HG03521 (cell line): ENCODE data around the gene SEMA6A.

Experiments used
- ATAC-seq: cut with Tn5 transposase; IDR thresholded peaks from one replicate; pipeline ENCODE4 v1.9.1; 2021; ENCODE audit warnings: mild to moderate bottlenecking, moderate library complexity; ENCODE audit not compliant: unreplicated experiment

The SEMA6A gene, protein sequence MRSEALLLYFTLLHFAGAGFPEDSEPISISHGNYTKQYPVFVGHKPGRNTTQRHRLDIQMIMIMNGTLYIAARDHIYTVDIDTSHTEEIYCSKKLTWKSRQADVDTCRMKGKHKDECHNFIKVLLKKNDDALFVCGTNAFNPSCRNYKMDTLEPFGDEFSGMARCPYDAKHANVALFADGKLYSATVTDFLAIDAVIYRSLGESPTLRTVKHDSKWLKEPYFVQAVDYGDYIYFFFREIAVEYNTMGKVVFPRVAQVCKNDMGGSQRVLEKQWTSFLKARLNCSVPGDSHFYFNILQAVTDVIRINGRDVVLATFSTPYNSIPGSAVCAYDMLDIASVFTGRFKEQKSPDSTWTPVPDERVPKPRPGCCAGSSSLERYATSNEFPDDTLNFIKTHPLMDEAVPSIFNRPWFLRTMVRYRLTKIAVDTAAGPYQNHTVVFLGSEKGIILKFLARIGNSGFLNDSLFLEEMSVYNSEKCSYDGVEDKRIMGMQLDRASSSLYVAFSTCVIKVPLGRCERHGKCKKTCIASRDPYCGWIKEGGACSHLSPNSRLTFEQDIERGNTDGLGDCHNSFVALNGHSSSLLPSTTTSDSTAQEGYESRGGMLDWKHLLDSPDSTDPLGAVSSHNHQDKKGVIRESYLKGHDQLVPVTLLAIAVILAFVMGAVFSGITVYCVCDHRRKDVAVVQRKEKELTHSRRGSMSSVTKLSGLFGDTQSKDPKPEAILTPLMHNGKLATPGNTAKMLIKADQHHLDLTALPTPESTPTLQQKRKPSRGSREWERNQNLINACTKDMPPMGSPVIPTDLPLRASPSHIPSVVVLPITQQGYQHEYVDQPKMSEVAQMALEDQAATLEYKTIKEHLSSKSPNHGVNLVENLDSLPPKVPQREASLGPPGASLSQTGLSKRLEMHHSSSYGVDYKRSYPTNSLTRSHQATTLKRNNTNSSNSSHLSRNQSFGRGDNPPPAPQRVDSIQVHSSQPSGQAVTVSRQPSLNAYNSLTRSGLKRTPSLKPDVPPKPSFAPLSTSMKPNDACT

DNA sequence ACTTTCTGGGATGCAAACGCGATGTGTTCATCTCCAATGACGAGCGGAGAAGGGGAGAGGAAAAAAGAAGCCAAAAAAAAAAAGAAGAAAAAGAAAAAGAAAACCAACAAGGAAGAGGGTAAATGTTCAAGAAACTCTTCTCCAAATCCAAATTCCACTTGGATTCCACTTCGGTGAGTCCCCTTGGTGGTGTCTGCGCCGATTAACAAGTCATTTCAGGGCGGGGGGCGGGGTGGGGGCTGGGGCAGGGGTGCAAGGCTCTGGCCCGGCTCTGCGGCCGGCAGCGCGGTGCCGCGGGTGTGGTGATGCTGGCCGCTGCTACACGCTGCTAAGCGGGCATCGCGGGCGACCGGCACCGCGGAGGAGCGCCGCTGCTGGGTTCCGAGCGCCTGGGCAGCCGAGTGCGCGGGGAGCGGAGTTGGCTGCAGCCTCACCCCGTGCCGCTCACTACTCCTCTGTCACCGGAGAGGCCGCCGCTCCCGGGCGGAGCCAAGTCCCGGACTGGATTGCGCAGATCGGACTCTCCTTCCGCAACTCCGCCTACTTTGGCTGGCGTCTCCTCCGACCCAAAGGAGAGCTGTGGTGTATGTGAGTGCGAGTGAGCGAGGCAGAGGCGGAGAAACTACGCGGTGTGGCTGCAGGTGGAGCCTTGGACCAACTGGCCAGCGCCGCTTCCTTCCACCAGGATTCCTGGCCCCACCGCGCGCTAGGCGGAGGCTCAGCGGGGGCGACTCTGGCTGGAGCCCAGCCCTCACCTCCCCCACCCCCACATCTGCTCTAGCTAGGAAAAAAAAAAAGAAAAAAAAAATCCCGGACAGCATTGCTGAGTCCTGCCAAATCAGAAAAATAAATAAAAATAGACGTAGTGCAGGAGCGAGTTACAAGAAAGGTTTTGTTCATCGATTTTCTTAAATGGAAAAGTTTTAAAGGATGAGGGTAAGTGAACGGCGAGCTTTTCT, at the start of gene SEMA6A:
Gene SEMA6A (minus strand): TSS at position 457 of the 959 bp plus-strand sequence. CDS start 69,879 bp downstream, outside the sequence.
- peak; percentile 72 for ATAC-seq

DNA sequence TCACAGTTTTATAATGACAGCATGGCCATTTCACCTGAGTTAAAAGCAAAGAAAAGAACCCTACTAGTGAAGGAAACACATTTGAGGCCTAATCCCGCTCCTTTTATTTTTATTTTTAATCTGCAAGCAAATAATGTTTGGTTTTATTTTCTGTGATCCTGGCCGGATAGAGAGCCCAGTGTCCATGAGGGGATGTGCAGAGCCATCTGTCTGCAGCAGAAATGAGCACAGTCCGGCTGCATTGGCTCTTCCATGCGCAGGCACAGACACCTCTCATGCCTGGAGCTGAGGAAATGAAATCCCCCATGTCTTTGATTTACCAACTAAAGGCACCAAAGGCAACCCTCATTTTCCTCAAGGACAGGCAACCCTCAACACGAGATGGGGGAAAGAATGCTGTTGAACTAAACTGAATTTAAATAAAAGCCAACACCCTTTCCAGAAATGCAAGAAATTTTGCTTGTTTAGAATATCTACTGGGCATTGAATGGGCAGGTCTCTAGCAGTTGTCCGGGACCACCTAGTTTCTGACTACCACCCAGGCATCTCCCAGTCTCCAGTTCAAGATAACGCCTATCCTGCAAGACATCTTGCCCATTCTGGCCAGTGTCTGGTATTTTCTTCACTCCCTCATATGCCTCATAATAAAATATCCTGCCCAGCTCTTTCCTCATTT, 47.9 kb upstream of the SEMA6A start:
- no peak for ATAC-seq

DNA sequence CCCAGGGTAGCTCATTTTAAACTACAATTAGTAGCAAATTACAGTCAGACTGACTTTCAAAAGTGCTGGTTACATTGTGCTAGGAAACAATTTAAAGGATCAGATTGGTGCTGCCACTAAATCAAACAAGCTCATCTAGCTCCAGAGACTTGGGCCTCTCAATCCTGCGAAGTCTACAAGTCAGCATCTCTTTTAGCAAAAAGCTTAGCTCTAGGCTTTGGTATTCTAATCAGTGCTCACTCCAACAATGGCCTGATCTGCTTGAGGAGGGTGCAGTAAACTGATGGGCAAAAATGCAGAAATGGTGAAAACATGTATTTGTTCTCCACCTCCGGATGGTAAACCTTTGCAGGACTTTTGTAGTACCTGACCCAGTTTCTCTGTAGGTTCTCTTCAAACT, 47.0 kb upstream of the SEMA6A start:
- ATAC-seq, result no peak

DNA sequence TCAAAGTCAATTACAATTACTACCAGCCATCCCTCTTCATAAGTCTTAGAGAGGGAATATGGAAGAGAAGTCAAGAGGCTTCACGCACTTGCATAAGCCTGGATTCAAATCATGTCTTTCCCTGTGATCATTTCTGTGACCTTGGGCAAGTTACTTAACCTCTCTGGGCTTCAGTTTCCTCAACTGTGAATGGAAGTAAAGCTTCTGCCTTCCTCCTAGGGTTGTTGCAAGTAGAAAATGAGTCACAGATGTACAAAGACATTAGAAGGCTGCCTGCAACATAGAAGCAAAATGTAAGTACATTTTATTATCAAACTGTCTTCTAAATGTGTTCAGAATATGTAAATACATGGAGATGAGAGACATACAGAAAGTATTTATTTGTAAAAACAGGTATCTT, 42.3 kb upstream of the SEMA6A start:
- ATAC-seq, result no peak

DNA sequence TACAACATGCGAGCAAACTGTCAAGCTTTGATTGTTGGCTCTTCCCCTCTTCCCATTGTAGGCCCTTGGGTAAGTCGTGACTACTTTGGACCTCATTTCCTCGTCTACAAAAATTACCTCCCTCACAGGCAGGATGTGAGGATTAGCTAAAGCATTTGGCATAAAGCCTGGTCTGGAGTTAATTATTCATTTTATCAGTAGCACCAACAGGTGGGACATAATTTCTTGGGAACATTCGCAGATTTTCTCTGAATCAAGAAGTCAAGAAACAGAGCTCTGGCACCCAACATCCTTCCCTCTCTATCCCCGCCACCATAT, 39.9 kb upstream of the SEMA6A start:
- no peak for ATAC-seq

DNA sequence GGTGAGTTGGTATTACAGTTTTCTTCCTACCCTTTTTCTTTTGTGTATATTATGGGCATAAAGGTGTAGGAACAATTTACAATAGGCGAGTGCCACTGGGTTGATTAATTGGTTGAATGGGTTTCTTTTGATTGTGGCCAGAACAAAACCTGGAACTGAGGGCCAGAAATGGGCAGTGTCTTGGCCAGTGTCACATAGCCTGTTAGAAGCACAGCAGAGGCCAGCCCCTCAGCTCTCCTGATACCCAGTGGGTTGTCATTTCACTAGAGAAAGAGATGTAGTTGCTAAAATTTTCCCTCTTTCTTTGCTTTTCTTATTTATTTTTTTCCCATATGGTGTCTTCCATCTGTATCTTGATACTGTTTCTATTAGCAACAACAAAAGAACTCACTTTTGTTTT, 38.8 kb upstream of the SEMA6A start:
- no peak for ATAC-seq

DNA sequence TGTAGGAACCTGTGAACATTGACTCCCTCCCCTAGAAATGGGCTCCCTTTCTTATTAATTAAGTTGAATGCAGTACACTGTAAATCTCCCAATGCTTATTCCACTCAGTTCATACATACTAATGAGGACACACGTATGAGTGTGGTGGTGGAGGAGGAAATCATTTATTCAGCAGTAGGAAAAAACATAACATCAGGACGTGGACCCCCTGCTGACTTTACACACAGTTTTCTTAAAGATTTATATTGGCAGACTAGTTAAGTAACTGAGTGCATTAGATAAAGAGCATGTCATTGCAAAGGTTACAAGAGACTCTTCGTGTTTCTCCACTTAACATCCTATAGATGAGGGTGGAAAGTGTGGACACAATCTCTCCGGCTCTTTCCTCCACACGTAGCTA, 37.8 kb upstream of the SEMA6A start:
- no peak for ATAC-seq

DNA sequence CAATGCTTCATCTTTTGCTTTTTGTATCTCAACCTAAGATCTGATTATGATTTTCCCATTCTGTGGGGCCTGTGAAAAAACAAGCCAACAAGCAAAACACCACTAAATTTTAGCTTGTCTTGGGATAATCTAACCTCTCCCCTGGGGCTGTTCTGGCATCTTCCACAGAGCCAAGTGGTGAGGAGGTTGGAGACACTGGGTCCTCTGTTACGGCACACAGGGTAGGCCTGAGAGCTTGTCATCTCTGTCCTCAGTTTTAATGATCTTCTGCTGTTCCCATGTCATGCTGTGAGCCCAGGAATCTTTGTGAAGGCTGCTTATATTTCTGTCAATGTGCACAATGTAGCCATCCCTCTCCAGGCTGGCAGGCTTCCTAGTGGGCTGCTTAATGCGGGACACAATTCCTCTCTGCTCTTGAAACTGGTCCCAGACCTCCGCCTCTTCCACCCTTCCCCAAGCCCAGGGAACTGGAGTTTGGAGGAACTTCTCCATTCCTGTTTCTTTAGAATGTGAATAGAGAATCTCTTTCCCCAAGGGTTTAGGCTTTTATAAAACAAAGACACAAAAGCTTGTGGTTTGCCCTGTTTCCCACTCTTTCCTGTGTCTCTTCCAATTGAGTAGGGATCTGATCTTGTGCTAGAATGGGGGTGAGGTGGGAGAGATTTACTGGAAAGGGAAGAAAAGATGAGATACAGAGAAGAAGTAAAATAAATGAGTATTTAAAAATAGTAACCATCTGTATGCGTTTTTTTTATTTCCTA, 30.9 kb upstream of the SEMA6A start:
- no peak for ATAC-seq

DNA sequence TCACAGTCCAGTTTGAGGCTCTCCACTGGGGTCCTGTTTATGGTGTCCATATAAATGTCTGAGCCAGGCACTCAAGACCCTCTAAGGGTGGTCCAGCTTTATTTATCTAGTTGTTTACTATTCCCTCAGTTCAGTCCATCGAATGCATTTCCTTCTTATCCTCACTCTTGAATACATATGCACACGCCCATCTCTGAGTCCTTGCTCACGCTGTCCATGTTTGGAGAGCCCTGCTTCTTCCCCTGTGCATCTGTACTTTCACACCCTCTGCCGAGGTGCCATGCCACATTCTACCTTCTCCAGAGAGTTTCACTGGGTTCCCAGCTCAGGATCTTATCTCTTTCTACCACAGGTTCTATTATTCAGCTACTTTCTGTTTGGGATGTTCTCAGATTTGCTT, 30.2 kb upstream of the SEMA6A start:
- no peak for ATAC-seq

DNA sequence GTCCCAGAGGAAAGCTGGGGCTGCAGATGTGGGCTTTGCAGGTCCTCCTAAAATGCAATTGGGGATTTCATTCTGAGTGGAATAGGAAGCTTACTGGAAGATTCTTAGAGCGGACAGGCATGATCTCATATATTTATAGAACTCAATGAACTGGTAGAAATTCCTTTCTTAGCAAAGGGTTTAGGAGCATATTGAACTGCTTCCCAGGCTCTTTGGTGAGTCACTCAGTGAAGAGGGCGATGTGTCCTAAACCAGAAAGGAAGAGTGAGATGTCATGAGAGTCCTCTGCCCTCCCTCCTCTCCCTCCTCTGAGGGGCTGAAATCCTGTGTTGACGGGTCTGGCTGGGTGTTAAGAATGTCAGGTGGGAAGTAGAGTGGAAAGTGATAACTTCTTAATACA, 26.3 kb upstream of the SEMA6A start:
- ATAC-seq, result no peak

DNA sequence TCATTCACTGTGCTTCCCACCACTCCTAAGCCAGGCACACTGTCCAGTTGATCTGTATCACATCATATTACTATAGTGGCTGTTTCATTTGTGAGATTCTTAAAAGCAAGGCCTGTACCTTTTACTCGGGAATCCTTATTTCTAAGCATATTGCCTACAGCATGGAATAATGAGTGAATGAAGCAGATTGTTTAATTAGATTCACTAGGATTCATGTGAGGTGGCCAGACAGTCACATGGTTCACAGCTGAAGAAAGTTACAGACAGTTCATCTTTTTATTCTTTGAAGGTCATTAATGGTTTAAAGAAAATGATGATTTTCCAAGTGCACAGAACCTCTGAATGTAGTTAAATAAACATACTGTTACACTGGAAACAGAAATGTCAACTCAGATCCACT, 24.3 kb upstream of the SEMA6A start:
- ATAC-seq, result no peak

DNA sequence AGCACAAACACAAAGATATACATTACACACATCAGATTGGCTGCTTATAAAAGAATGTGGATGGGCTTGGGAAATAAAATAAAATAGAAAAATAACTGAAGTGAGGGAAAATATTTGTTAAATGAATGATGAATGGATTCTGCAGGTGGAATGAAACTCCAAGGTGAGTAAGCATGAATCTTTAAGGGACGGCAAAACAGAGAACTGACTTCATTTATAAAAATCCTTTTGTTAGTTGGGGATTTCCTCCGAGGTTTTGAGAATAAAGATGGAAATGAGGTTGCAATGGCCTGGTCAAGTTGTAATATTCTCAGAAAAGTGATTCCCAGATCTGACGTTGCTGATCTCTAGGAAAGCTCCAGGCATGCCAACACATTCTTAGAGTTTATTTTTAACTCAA, 20.9 kb upstream of the SEMA6A start:
- no peak for ATAC-seq

DNA sequence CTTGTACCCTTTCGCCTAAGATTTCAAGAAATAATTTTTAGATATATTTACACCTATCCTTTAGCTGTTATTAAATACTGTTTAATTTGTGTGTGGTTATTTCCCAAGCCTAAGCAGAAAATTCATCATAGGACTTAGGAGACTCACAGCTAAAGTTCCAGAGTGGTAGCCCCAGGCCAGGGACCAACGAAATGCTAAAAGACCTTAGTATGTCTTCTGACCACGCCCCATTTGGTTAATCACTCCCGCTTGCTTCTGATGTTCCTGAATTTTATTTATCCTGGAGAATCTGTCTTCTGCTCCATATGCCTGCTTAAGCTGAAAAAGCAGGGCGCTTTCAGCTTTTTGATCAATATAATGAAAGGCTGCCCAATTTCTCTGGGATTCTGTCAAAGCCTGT, 18.7 kb upstream of the SEMA6A start:
- ATAC-seq, result no peak

DNA sequence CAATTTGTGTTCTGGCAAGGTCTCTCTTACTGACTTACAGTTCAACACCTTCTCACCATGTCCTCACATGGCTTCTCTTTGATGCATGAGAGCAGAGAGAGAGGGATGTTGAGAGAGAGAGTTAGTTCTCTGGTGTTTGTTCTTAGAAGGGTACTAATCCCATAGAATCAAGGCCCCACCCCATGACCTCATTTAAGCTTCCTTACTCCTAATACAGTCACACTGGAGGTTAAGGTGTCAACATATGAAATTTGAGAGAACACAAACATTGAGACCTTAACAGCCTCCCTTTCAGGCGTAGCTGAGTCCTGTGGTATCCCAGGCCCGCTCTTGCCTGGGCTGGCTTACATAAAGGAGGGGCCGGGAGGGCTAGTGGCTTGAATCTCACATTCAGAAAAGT, 10.6 kb upstream of the SEMA6A start:
- no peak for ATAC-seq

DNA sequence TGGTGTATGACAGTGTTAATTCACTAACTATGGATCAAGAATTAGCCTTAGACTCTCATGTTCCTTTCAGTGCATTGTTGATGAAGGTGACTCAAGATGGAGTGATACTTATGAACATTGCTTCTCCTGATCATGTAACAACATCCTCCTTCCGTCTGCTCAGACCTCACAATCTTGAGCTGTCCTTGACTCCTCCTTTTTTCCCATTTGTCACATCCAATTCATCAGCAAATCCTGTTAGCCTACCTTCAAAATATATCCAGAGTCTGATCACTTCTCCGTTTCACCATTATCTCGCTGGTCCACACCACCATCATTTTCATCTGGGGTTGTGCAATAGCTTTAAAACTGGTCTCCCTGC, 9.2 kb upstream of the SEMA6A start:
- no peak for ATAC-seq

DNA sequence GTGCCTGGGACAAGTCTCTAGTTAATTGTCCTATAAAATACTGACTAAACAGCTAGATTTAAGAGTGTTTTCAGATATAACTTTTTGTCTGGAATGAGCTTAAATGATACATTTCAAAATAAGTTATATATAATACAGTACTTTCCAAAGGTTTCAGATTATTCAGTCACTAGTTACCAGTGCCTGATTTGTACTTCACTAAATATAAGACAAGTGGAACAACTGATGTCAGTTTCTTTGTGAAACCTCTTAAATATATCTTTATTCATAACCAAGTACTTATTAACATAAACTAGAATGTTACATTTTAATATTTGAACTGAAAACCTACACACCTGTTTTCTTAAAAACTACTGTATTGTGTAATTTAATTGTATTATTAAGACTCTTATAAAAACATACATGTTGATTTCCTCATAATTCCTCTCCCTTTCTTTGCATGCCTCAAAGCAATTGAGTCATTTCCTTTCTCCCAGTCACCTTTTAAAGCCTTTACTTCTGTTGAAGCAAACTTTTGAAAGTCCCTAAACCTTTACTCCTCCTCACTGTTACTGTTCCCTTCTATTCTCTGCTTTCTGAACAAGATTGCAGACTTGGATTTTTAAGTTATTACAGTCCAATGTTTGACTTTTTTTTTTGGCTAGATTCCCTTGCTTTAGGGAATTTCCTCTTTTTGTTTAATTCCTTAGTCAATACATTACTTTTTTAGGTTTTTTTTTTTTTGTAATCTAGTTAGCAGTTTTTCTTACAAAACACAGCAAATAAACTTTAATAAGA, 8.7 kb upstream of the SEMA6A start:
- no peak for ATAC-seq

DNA sequence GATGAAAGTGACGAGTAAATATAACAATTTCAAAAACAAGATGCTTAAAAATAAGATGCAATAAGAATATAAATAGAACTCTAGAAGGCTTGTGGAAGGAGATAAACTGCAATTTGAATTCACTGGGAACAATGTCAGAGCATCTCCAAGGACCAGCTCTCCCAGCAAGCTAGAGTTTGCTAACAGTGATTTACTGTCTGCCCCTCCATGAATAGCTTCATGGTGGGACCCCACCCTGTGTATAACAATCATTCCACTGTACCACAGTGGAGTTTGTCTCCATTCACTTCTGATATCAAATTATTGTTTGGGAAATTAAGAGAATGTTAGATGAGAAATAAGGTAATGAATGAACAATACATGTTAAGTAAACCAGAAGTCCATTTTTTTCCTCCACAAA, 7.3 kb upstream of the SEMA6A start:
- ATAC-seq, result no peak

DNA sequence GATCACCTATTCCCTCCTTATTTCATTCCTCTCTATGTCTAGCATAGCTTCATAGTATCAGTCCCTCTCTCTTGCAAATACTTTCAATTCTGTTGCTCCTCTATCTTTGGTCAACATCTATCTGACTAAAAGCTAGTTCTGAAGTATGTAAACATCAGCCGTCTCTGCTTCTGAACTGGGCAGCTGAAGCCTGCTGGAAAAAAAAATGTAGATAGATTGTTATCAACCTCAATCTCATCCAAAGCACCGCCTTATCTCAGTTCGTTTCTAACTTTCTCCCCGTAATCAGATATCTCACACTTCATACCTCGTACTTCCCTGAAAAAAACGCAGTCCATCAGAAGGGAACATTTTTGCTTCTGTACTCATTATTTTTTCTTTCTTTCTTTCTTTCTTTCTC, 4.5 kb upstream of the SEMA6A start:
- ATAC-seq, result no peak

DNA sequence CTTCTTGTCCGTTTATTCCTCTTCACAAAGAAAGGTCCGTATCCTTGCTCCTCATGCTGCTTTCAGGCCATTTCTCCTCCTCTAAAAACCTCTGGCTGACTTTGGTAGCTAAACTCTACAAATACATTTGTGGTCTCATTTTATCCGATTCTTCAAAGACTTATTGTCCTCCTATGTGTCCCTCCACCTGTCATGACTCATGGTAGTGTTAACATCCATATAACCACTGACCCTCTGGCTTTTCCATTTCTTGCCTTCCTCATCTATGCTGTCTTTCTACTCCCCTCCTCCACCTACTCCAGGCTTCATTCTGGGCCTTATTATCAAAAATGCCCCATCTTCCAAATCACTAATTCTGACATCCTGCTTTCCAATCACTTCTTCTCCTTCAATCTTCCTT, 4.1 kb upstream of the SEMA6A start:
- no peak for ATAC-seq
